ENCODE measurements around the gene TRERF1.
A peak's percentile ranks its signal among the peaks of the same experiment; 100 is the strongest.

The TRERF1 gene

GRCh38 chr6:42321976-42322375, 129.8 kb downstream of the TRERF1 start:
- no peak for DNase-seq (ENCODE audit: low read depth)
- no peak overlapping the region for H3K4me3 ChIP-seq (ENCODE audit: low read depth, low read length)

DNA sequence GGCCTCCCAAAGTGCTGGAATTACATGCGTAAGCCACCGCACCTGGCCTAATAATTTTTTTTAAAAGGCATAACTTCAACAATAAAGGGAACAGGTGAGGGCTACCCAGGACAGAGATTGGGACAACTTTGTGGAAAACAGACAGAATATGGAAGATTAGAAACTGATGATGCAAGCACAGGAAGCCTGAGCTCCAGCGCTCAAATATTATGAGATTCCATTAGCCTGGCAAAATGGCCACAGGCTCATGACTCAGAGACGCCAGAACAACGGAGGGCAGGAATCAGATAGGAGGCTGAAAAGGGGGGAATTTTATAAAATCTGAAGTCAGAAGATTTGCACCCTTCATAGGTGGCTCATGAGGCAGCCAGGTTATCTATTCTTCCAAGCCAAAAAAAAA, 131.0 kb downstream of the TRERF1 start:
- no peak for DNase-seq (ENCODE audit: low read depth)
- no peak overlapping the region for H3K4me3 ChIP-seq (ENCODE audit: low read depth, low read length)

GRCh38 chr6:42318480-42318879, 133.2 kb downstream of the TRERF1 start:
- no peak overlapping the region for H3K4me3 ChIP-seq (ENCODE audit: low read depth, low read length)
- DNase-seq (ENCODE audit: low read depth), result no peak

GRCh38 chr6:42316981-42317380, 134.7 kb downstream of the TRERF1 start:
- DNase-seq (ENCODE audit: low read depth), result no peak
- no peak overlapping the region for H3K4me3 ChIP-seq (ENCODE audit: low read depth, low read length)

DNA sequence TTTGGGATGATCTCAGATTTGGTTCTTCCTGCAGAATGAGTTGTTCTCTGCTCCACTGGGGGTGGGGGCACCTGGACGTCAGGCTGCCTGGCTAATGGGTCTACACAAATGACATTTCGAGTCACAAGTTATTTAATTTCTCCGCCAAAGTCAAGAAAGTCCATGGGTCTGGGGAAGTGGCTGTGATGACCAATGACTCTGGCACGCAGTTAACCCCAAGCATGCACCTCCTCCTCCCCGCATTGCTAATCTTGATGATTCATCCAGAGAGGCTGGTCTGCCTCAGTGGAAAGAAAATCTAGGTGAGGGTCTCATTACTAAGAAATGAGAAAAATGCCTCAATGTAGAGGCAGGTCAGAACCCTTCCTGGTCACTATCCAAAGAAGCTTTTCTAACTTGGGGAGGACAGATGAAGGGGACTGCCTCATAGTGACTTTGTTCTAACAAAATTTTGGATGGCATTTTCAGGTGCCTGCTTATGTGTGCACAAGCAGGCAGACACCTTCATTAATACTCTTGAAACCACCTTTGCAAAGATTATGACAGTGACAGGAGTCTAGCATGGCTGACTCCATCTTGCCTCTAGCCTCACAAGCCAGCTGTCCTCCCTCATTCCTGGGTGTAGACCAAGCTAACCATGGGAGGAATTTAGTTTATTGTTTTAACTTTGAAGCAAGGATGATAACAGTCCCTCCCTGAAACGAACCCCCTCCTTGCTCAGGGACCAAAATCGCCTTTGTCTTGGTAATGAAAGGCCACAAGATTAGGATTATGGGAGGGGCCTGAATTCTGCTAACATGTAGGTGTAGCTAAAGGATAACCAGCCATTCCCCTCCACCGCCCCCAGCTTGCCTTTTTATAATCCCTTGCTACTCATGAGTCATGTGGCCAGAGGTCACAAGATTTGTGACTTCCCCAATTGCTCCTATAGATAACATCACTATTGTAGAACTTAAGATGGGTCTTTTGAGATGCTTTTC, 135.4 kb downstream of the TRERF1 start:
- no peak overlapping the region for H3K4me3 ChIP-seq (ENCODE audit: low read depth, low read length)
- peak; percentile 78 for DNase-seq (ENCODE audit: low read depth)

- H3K4me3 ChIP-seq (ENCODE audit: low read depth, low read length), result no peak overlapping the region
- no peak for DNase-seq (ENCODE audit: low read depth)
Measured at GRCh38 chr6:42315259-42315990, 136.3 kb downstream of the TRERF1 start.

GRCh38 chr6:42314571-42315258, 137.0 kb downstream of the TRERF1 start:
- no peak overlapping the region for H3K4me3 ChIP-seq (ENCODE audit: low read depth, low read length)
- DNase-seq (ENCODE audit: low read depth), result no peak

GRCh38 chr6:42313941-42314570, 137.7 kb downstream of the TRERF1 start:
- no peak overlapping the region for H3K4me3 ChIP-seq (ENCODE audit: low read depth, low read length)
- DNase-seq (ENCODE audit: low read depth), result no peak

GRCh38 chr6:42313038-42313437, 138.7 kb downstream of the TRERF1 start:
- H3K4me3 ChIP-seq (ENCODE audit: low read depth, low read length), result no peak overlapping the region
- no peak for DNase-seq (ENCODE audit: low read depth)

GRCh38 chr6:42307141-42307470, 144.6 kb downstream of the TRERF1 start:
- no peak overlapping the region for H3K4me3 ChIP-seq (ENCODE audit: low read depth, low read length)
- DNase-seq (ENCODE audit: low read depth), result no peak

DNA sequence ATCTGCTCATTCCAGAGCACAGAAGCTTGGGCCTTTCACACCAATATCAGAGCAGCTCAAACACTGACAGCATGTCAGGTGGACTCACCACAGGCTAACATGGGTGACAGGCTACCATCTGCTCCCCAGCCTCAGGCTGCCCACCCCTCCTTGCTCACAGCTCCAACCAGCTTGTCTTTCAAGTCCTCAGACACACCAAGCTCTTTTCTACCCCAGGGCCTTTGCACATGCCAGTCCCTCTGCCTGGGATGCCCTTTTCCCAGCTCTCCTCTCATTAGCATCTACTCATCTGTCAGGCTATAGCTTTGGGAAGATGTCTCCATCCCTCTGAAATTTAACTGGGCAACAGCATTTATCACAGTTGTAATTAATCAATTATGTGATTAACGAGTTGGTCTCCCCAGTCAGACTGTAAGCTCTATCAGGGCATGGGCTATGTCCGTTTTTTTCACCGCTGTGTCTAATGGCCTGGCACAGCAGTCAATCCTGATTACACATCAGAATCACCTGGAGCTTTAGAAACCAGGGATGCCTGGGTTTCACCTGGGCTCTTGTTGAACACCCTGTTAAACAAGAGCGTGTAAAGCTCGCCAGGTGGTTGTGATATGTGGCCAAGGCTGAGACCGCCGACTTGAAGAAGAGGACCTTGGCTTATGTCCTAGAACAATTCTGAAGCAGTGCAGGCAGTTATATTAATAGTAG, 145.1 kb downstream of the TRERF1 start:
- no peak for DNase-seq (ENCODE audit: low read depth)
- no peak overlapping the region for H3K4me3 ChIP-seq (ENCODE audit: low read depth, low read length)

DNA sequence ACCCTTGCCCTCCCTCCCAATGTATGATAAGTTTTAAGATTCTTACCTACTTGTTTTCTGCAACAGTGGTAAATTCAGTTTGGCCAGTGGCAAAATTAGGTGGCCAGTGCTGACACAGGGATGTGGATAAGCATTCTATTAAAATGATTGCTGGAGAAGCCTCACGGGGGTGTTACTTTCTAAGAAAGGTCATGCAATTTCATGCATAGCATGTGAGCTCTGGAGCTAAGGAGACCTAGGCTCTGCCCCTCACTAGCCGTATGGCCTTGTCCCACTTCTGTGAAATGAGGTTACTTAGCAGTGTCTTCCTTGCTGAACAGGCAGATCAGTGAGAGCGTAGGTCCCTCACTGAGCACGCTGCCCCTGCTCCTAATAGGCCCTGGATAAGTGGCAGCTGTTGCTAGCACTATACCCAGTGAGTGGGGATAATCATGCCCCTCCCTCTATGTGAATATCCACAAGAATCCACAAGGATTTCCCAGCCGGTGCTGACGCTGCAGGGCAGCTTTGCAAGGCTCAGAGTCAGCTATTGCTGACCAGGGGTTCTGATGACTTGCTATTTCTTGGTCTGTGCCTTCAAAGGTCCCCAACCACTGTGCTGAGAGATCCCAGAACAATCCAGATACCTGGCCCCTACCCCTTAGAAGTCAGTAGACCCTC, 147.5 kb downstream of the TRERF1 start:
- H3K4me3 ChIP-seq (ENCODE audit: low read depth, low read length), result no peak overlapping the region
- DNase-seq (ENCODE audit: low read depth), result no peak

DNA sequence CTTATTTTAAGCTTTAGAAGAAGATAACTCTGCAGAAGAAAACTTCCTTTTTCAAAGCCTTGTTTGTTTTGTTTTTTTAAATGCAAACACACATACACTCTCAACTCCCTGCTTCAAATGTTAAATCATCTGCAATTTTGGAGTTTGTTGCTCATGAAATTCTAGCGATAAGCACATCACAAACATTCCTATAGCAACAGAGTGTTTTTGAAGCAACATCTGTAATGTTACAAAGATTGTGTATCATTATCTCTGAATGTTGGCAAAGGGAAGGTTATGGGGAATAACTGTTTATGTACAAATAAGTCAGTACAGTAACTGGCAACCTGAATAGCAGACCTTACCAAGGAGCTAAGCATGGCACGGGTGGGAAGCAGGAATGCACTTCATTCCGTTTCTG, 149.3 kb downstream of the TRERF1 start:
- no peak for DNase-seq (ENCODE audit: low read depth)
- H3K4me3 ChIP-seq (ENCODE audit: low read depth, low read length), result no peak overlapping the region

GRCh38 chr6:42301986-42302385, 149.7 kb downstream of the TRERF1 start:
- no peak overlapping the region for H3K4me3 ChIP-seq (ENCODE audit: low read depth, low read length)
- DNase-seq (ENCODE audit: low read depth), result no peak

- no peak overlapping the region for H3K4me3 ChIP-seq (ENCODE audit: low read depth, low read length)
- no peak for DNase-seq (ENCODE audit: low read depth)
Measured at GRCh38 chr6:42300701-42301100, 151.0 kb downstream of the TRERF1 start.

DNA sequence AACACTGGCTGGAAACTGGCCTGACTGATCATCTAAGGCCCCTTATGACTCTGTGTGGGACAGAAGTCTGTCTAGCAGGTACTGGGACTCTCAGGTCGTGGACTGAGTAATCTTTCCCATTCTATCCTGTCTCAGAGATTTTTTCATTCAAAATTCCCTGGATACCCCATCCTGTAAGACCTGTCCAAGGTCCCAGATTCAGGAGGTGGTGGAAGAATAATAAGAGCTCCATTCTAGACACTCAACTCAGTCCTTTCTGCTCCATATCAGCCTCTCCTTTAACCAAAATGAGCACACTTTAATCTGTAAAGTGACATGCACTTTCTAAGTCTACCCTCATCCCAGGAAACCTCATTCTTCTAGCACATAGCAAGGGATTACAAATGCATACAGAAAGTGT, 151.5 kb downstream of the TRERF1 start:
- H3K4me3 ChIP-seq (ENCODE audit: low read depth, low read length), result no peak overlapping the region
- no peak for DNase-seq (ENCODE audit: low read depth)

- no peak for DNase-seq (ENCODE audit: low read depth)
Measured at GRCh38 chr6:42297661-42298060, 154.1 kb downstream of the TRERF1 start.

GRCh38 chr6:42296614-42297013, 155.1 kb downstream of the TRERF1 start:
- no peak for DNase-seq (ENCODE audit: low read depth)
- H3K4me3 ChIP-seq (ENCODE audit: low read depth, low read length), result no peak overlapping the region

More at GRCh38 chr6:42297661-42298060, 154.1 kb downstream of the TRERF1 start:
- no peak overlapping the region for H3K4me3 ChIP-seq (ENCODE audit: low read depth, low read length)

DNA sequence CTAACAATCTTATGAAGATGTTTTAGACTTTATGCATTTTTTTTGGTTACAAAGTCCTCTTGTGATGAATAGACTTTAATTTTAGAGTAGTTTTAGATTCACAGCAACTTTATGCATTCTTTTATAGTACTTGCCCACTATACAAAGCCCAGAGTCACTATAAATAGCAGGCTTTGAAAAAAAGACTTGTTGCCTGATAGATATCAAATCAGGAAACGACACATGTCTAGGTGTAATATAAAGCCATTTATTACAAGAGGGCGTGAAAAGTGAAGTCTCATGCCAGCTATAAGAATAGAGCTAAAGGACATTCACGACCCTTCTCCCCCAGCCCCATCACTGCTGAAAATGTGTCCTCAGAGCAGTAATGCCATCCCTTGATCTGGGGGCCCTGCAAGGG, 156.0 kb downstream of the TRERF1 start:
- no peak overlapping the region for H3K4me3 ChIP-seq (ENCODE audit: low read depth, low read length)
- no peak for DNase-seq (ENCODE audit: low read depth)
